HEK293 (cell line): ENCODE measurements around the gene ITGB2.
A peak's percentile ranks its signal among the peaks of the same experiment; 100 is the strongest.

Experiments
- CTCF ChIA-PET: fragments of 350-600 bp; formaldehyde crosslinking; extraction: SDS; loops from one replicate; lab custom pipeline; 2021; ENCODE audit warnings: antibody characterized with exemption; lab: Yijun Ruan, JAX
- POLR2A ChIA-PET: fragments of 300-600 bp; formaldehyde crosslinking; extraction: SDS; loops from one replicate; lab custom pipeline; 2020; ENCODE audit warnings: antibody characterized with exemption, inconsistent platforms; lab: Yijun Ruan, JAX
- H3K27ac ChIP-seq: fragments of 200-500 bp; sonication (Bioruptor generic); 2 replicates; pipeline ENCODE4 v1.5.1; 2014; ENCODE audit warnings: low read depth, low read length, control low read depth, inconsistent platforms; ENCODE audit errors: extremely low read depth
- H3K36me3 ChIP-seq, 2 experiments: fragments of 200-500 bp in 1 of 2; sonication (Bioruptor generic) in 1 of 2; 1 replicate in 1 of 2; 2 replicates in 1 of 2; pipeline ENCODE4 v1.5.1; 2014 to 2017; ENCODE audit warnings: inconsistent platforms in 2 of 2, low read length in 2 of 2; ENCODE audit not compliant: control insufficient read depth in 2 of 2, insufficient read depth in 1 of 2
- H3K4me1 ChIP-seq: fragments of 200-500 bp; sonication (Bioruptor generic); 2 replicates; pipeline ENCODE4 v1.5.1; 2014; ENCODE audit warnings: mild to moderate bottlenecking, low read length, inconsistent platforms; ENCODE audit not compliant: control insufficient read depth, insufficient read depth
- H3K4me3 ChIP-seq: 2 replicates; pipeline ENCODE4 v1.5.1; 2011; ENCODE audit warnings: low read depth, mild to moderate bottlenecking, control low read depth, low read length, moderate library complexity
- H3K9me3 ChIP-seq: fragments of 200-500 bp; sonication (Bioruptor generic); 2 replicates; pipeline ENCODE4 v1.5.1; 2014; ENCODE audit warnings: low read depth, low read length, inconsistent platforms; ENCODE audit not compliant: control insufficient read depth, insufficient read depth
- CTCF ChIP-seq: fragments of 450-650 bp; formaldehyde crosslinking; IDR thresholded peaks from 2 replicates; pipeline ENCODE4 v1.5.1; 2016; ENCODE audit warnings: missing biosample characterization, missing genetic modification characterization
- EGR2 ChIP-seq: fragments of 450-650 bp; formaldehyde crosslinking; IDR thresholded peaks from 2 replicates; pipeline ENCODE4 v1.5.1; 2016; ENCODE audit warnings: low read depth, missing biosample characterization, missing genetic modification characterization
- GLIS1 ChIP-seq: fragments of 450-650 bp; formaldehyde crosslinking; IDR thresholded peaks from 2 replicates; pipeline ENCODE4 v1.5.1; 2016; ENCODE audit warnings: missing biosample characterization, missing genetic modification characterization
- HIC1 ChIP-seq: fragments of 450-650 bp; formaldehyde crosslinking; IDR thresholded peaks from 2 replicates; pipeline ENCODE4 v1.5.1; 2016; ENCODE audit warnings: missing biosample characterization, missing genetic modification characterization
- PRDM10 ChIP-seq: fragments of 450-650 bp; formaldehyde crosslinking; IDR thresholded peaks from 2 replicates; pipeline ENCODE4 v1.5.1; 2016; ENCODE audit warnings: missing biosample characterization, missing genetic modification characterization
- PRDM6 ChIP-seq: fragments of 450-650 bp; formaldehyde crosslinking; IDR thresholded peaks from 2 replicates; pipeline ENCODE4 v1.5.1; 2017; ENCODE audit warnings: missing biosample characterization, missing genetic modification characterization
- SP7 ChIP-seq: fragments of 450-650 bp; formaldehyde crosslinking; IDR thresholded peaks from 2 replicates; pipeline ENCODE4 v1.5.1; 2016; ENCODE audit warnings: missing biosample characterization, missing genetic modification characterization
- WT1 ChIP-seq: fragments of 450-650 bp; formaldehyde crosslinking; IDR thresholded peaks from 2 replicates; pipeline ENCODE4 v1.5.1; 2016; ENCODE audit warnings: missing biosample characterization, missing genetic modification characterization
- ZBTB1 ChIP-seq: fragments of 450-650 bp; formaldehyde crosslinking; IDR thresholded peaks from 2 replicates; pipeline ENCODE4 v1.5.1; 2016; ENCODE audit warnings: missing biosample characterization, missing genetic modification characterization
- ZBTB17 ChIP-seq: fragments of 450-650 bp; formaldehyde crosslinking; IDR thresholded peaks from 2 replicates; pipeline ENCODE4 v1.5.1; 2016; ENCODE audit warnings: missing biosample characterization, missing genetic modification characterization
- ZEB2 ChIP-seq: fragments of 450-650 bp; formaldehyde crosslinking; IDR thresholded peaks from 2 replicates; pipeline ENCODE4 v1.5.1; 2016; ENCODE audit warnings: missing biosample characterization, missing genetic modification characterization
- ZFHX2 ChIP-seq: fragments of 450-650 bp; formaldehyde crosslinking; conservative IDR thresholded peaks from 2 replicates; pipeline ENCODE4 v1.5.1; 2016; ENCODE audit warnings: missing biosample characterization, missing genetic modification characterization
- ZFP41 ChIP-seq: fragments of 450-650 bp; formaldehyde crosslinking; IDR thresholded peaks from 2 replicates; pipeline ENCODE4 v1.5.1; 2016; ENCODE audit warnings: missing biosample characterization, missing genetic modification characterization, borderline replicate concordance
- ZNF112 ChIP-seq: fragments of 450-650 bp; formaldehyde crosslinking; IDR thresholded peaks from 2 replicates; pipeline ENCODE4 v1.5.0; 2017; ENCODE audit warnings: missing biosample characterization, missing genetic modification characterization
- ZNF121 ChIP-seq: fragments of 450-650 bp; formaldehyde crosslinking; IDR thresholded peaks from 2 replicates; pipeline ENCODE4 v1.5.1; 2016; ENCODE audit warnings: missing biosample characterization, missing genetic modification characterization
- ZNF140 ChIP-seq: fragments of 450-650 bp; formaldehyde crosslinking; IDR thresholded peaks from 2 replicates; pipeline ENCODE4 v1.5.1; 2016; ENCODE audit warnings: missing biosample characterization, missing genetic modification characterization
- ZNF169 ChIP-seq: fragments of 450-650 bp; formaldehyde crosslinking; IDR thresholded peaks from 2 replicates; pipeline ENCODE4 v1.5.1; 2016; ENCODE audit warnings: missing biosample characterization, missing genetic modification characterization
- ZNF366 ChIP-seq: fragments of 450-650 bp; formaldehyde crosslinking; conservative IDR thresholded peaks from 2 replicates; pipeline ENCODE4 v1.5.1; 2016; ENCODE audit warnings: missing biosample characterization, missing genetic modification characterization
- ZNF394 ChIP-seq: fragments of 450-650 bp; formaldehyde crosslinking; IDR thresholded peaks from 2 replicates; pipeline ENCODE4 v1.5.1; 2016; ENCODE audit warnings: missing biosample characterization, missing genetic modification characterization, mild to moderate bottlenecking, moderate library complexity, borderline replicate concordance
- ZNF658 ChIP-seq: fragments of 450-650 bp; formaldehyde crosslinking; IDR thresholded peaks from 2 replicates; pipeline ENCODE4; 2016; ENCODE audit warnings: missing biosample characterization, missing genetic modification characterization

The ITGB2 gene

GRCh38 chr21:44892536-44893277 is 28.0 kb downstream of the ITGB2 start:
- H3K36me3 ChIP-seq: no peaks in the 10 kb centered on the region
- H3K27ac ChIP-seq: no peak overlapping the region
- POLR2A ChIA-PET: interaction anchor here (0.6 to 1.0 kb wide), 6 partner anchors 8 to 939 kb away, joined by 3 to 5 read pairs (median 3); partner anchors contain the start of gene PTTG1IP
- TF ChIP-seq GLIS1 (peak; percentile 21; the same call in 1 of the 2 replicates), WT1 (0 out of 2 replicates have a peak, but pooled peaks have one; percentile 19), CTCF (tag by site-specific recombination) (peak; percentile 84), SP7 (tag by site-specific recombination) (0 out of 2 replicates have a peak, but pooled peaks have one; percentile 29), ZBTB17 (tag by site-specific recombination) (peak; percentile 18; the same call in 1 of the 2 replicates), ZNF112 (no peak), ZNF394 (0 out of 2 replicates have a peak, but pooled peaks have one; percentile 34), ZBTB1 (tag by site-specific recombination) (no peak), PRDM10 (peak; percentile 46), ZNF366 (peak; percentile 37; the same call in 1 of the 2 replicates)
- H3K4me3 ChIP-seq: no peak overlapping the region
- H3K9me3 ChIP-seq: no peaks in the 10 kb centered on the region
- CTCF ChIA-PET: interaction anchor here (0.6 to 3.7 kb wide), 31 partner anchors 12 to 1292 kb away, joined by 3 to 25 read pairs (median 4); no protein-coding TSS in a partner anchor
- H3K4me1 ChIP-seq: no peaks in the 10 kb centered on the region

- CTCF ChIA-PET: interaction anchor here (0.6 to 3.7 kb wide), 16 partner anchors 11 to 1291 kb away, joined by 3 to 25 read pairs (median 4); no protein-coding TSS in a partner anchor
- Histone ChIP-seq H3K9me3 (no peaks in the 10 kb centered on the region), H3K27ac (no peak overlapping the region), H3K36me3 (no peaks in the 10 kb centered on the region), H3K4me1 (no peaks in the 10 kb centered on the region), H3K4me3 (no peak overlapping the region)
- TF ChIP-seq ZFHX2 (tag by site-specific recombination) (0 out of 2 replicates have a peak, but pooled peaks have one; percentile 7), PRDM6 (tag by site-specific recombination) (no peak)
- POLR2A ChIA-PET: interaction anchor here (0.6 to 0.7 kb wide), 3 partner anchors 8 to 939 kb away, joined by 3 to 5 read pairs (median 3); no protein-coding TSS in a partner anchor
These were observed 28.6 kb downstream of the ITGB2 start for GRCh38 chr21:44892095-44892494.

- TF ChIP-seq ZNF169: no peak
- no peak for TF ChIP-seq ZNF121 (tag by site-specific recombination)
- TF ChIP-seq ZFP41 (tag by site-specific recombination): no peak
- TF ChIP-seq ZNF140 (tag by site-specific recombination): no peak
- TF ChIP-seq ZNF658: no peak
- no peak for TF ChIP-seq ZEB2
- TF ChIP-seq HIC1 (tag by site-specific recombination): no peak
- TF ChIP-seq SP7 (tag by site-specific recombination): no peak
- TF ChIP-seq EGR2: no peak
- H3K36me3 ChIP-seq: no peaks in the 10 kb centered on the region
- CTCF ChIA-PET: interaction anchor here (0.9 to 3.7 kb wide), 4 partner anchors 11 to 255 kb away, joined by 3 to 25 read pairs (median 6); no protein-coding TSS in a partner anchor
- no peaks in the 10 kb centered on the region for H3K9me3 ChIP-seq
- no peak overlapping the region for H3K27ac ChIP-seq
- POLR2A ChIA-PET: interaction anchor here (0.6 kb wide), 1 partner anchor 9 kb away, joined by 3 read pairs; no protein-coding TSS in a partner anchor
- H3K4me1 ChIP-seq: no peaks in the 10 kb centered on the region
- no peak overlapping the region for H3K4me3 ChIP-seq
These were observed 29.1 kb downstream of the ITGB2 start for GRCh38 chr21:44891631-44892031.
